NCI-H2081 treated with DMSO at 0.1 percent for 48 hours (cell line): Measurements from ENCODE around the gene TMEM183A.
"Not testable (repeated sequence)": the region's sequence is repeated elsewhere in the genome, so short reads cannot be mapped to it uniquely, and the experiment has no call there.

Source experiments
- DNase-seq: peaks from one replicate; lab custom pipeline; 2025; lab: John Stamatoyannopoulos, UW

The TMEM183A gene

GRCh38 chr1:202987922-202988583 lies 19.1 kb upstream of the TMEM183A start:
- no peak for DNase-seq

- DNase-seq = no peak
Measured at GRCh38 chr1:202989879-202990278, 17.3 kb upstream of the TMEM183A start.

- no peak for DNase-seq
Measured at GRCh38 chr1:202991112-202991511, 16.1 kb upstream of the TMEM183A start.

- no peak for DNase-seq
Measured at GRCh38 chr1:202994756-202995155, 12.4 kb upstream of the TMEM183A start.

- DNase-seq = no peak
Measured at GRCh38 chr1:202998836-202999750, 8.1 kb upstream of the TMEM183A start.

GRCh38 chr1:203000217-203000944 lies 6.8 kb upstream of the TMEM183A start:
- DNase-seq = no peak

GRCh38 chr1:203001986-203002385 lies 5.2 kb upstream of the TMEM183A start:
- DNase-seq = no peak

- DNase-seq = no peak
Measured at GRCh38 chr1:203002951-203003350, 4.2 kb upstream of the TMEM183A start.

- not testable (repeated sequence) for DNase-seq
Measured at GRCh38 chr1:203005395-203006142, 1.6 kb upstream of the TMEM183A start.

- DNase-seq = no peak
Measured at GRCh38 chr1:203009185-203009584, 2.0 kb downstream of the TMEM183A start.

- DNase-seq = no peak
Measured at GRCh38 chr1:203011582-203011981, 4.4 kb downstream of the TMEM183A start.

- no peak for DNase-seq
Measured at GRCh38 chr1:203017061-203017460, 9.9 kb downstream of the TMEM183A start.

- no peak for DNase-seq
Measured at GRCh38 chr1:203017692-203018091, 10.5 kb downstream of the TMEM183A start.

- DNase-seq = not testable (repeated sequence)
Measured at GRCh38 chr1:203022855-203023254, 15.7 kb downstream of the TMEM183A start.

GRCh38 chr1:203025686-203026030 lies 18.5 kb downstream of the TMEM183A start:
- DNase-seq = no peak

- peak; percentile 51 for DNase-seq
Measured at GRCh38 chr1:203026031-203026665, 19.0 kb downstream of the TMEM183A start, which contains the start of gene PPFIA4. PPFIA4 (plus strand) TSS chr1:203026491; CDS start chr1:203039009, 12,518 bp downstream.

- DNase-seq = no peak
Measured at GRCh38 chr1:203026666-203027663, 19.8 kb downstream of the TMEM183A start.

GRCh38 chr1:203028067-203028783 lies 21.1 kb downstream of the TMEM183A start:
- DNase-seq = no peak

GRCh38 chr1:203028784-203029553 lies 21.8 kb downstream of the TMEM183A start:
- no peak for DNase-seq
